A172 (cell line): ENCODE data around the gene CST9. TPM values are rescaled to one million over a fixed set of nuclear protein-coding genes. Genes with fewer than 3 reads are reported as not detected.
"Not testable (repeated sequence)": the region's sequence is repeated elsewhere in the genome, so short reads cannot be mapped to it uniquely, and the experiment has no call there.

Source experiments
- DNase-seq: peaks from one replicate; pipeline ENCODE4 v3.0.0-alpha.2; 2015; ENCODE audit warnings: low spot score
- total RNA-seq: library from RNA; depleted of rRNA; stranded (reverse); fragments of >200 nt; shearing (Covaris generic); gene quantifications from 2 replicates; pipeline ENCODE4 v1.2.3, GENCODE V29; 2014

Gene CST9
- total RNA-seq, 1 experiment from 2014 or later = not detected

GRCh38 chr20:23624324-23624691 is 18.6 kb upstream of the CST9 start:
- no peak for DNase-seq

GRCh38 chr20:23623666-23624323 is 18.1 kb upstream of the CST9 start:
- no peak for DNase-seq

- peak; percentile 95 for DNase-seq
These were observed 17.2 kb upstream of the CST9 start for GRCh38 chr20:23622839-23623343.

- not testable (repeated sequence) for DNase-seq
These were observed 16.7 kb upstream of the CST9 start for GRCh38 chr20:23622401-23622800.

GRCh38 chr20:23620670-23621386 is 15.1 kb upstream of the CST9 start:
- DNase-seq = not testable (repeated sequence)

- DNase-seq = no peak
These were observed 8.4 kb upstream of the CST9 start for GRCh38 chr20:23614163-23614562.

- DNase-seq = no peak
These were observed 8.0 kb upstream of the CST9 start for GRCh38 chr20:23613676-23614075.

GRCh38 chr20:23612396-23612795 is 6.7 kb upstream of the CST9 start:
- no peak for DNase-seq

- no peak for DNase-seq
These were observed 3.9 kb upstream of the CST9 start for GRCh38 chr20:23609486-23610109.

- no peak for DNase-seq
These were observed 2.6 kb upstream of the CST9 start for GRCh38 chr20:23608251-23608846.

GRCh38 chr20:23607497-23608245 is 2.0 kb upstream of the CST9 start:
- no peak for DNase-seq

- DNase-seq = peak; percentile 75
These were observed 934 bp upstream of the CST9 start for GRCh38 chr20:23606652-23607049.

- DNase-seq = no peak
These were observed 1.4 kb downstream of the CST9 start for GRCh38 chr20:23604306-23604705.

GRCh38 chr20:23603321-23603720 is 2.4 kb downstream of the CST9 start:
- no peak for DNase-seq

GRCh38 chr20:23602699-23603098 is 3.0 kb downstream of the CST9 start:
- no peak for DNase-seq

- DNase-seq = no peak
These were observed 3.5 kb downstream of the CST9 start for GRCh38 chr20:23602241-23602640.

- DNase-seq = no peak
These were observed 4.0 kb downstream of the CST9 start for GRCh38 chr20:23601715-23602114.

- no peak for DNase-seq
These were observed 7.2 kb downstream of the CST9 start for GRCh38 chr20:23598481-23598880.

GRCh38 chr20:23596579-23597250 is 9.0 kb downstream of the CST9 start:
- peak; percentile 30 for DNase-seq

GRCh38 chr20:23595941-23596340 is 9.8 kb downstream of the CST9 start:
- no peak for DNase-seq
